Lower leg skin (tissue), 3 donors: ENCODE data around the gene CAMK2A.

Experiments
- CTCF ChIP-seq, 3 donors: fragments of 450-650 bp; IDR thresholded peaks; one replicate each; pipeline ENCODE4 v1.5.1; 2016; ENCODE audit warnings: antibody characterized with exemption in 3 of 3, mild to moderate bottlenecking in 3 of 3, moderate library complexity in 2 of 3
- POLR2A ChIP-seq, 2 donors: fragments of 450-650 bp; IDR thresholded peaks; one replicate each; pipeline ENCODE4 v1.6.1; 2016 to 2017; ENCODE audit warnings: antibody characterized with exemption in 2 of 2, mild to moderate bottlenecking in 1 of 2, moderate library complexity in 1 of 2

GRCh38 chr5:150192462-150192861 lies 97.1 kb downstream of the CAMK2A start:
- TF ChIP-seq CTCF (IDR thresholded peaks at IDR 0.05) (no peak), POLR2A (IDR thresholded peaks at IDR 0.05) (no peak)
